D721Med (cell line): ENCODE measurements around the gene DAB2IP.

Source experiments
- DNase-seq: peaks from one replicate; pipeline ENCODE4 v3.0.0; 2011; ENCODE audit warnings: low spot score; ENCODE audit not compliant: insufficient read length
- FAIRE-seq: peaks from 2 replicates; lab custom pipeline; 2011; peaks lifted over from hg19 to GRCh38; lab: Jason Lieb, UNC
- CTCF ChIP-seq: IDR thresholded peaks from 2 replicates; pipeline ENCODE4 v1.5.1; 2012; ENCODE audit warnings: mild to moderate bottlenecking, control low read depth; ENCODE audit not compliant: insufficient read depth; ENCODE audit errors: missing control alignments

Gene DAB2IP

GRCh38 chr9:121701736-121702261 is 50.4 kb downstream of the DAB2IP start:
- TF ChIP-seq CTCF, result no peak
- DNase-seq (no peak), FAIRE-seq (no peak)

DNA sequence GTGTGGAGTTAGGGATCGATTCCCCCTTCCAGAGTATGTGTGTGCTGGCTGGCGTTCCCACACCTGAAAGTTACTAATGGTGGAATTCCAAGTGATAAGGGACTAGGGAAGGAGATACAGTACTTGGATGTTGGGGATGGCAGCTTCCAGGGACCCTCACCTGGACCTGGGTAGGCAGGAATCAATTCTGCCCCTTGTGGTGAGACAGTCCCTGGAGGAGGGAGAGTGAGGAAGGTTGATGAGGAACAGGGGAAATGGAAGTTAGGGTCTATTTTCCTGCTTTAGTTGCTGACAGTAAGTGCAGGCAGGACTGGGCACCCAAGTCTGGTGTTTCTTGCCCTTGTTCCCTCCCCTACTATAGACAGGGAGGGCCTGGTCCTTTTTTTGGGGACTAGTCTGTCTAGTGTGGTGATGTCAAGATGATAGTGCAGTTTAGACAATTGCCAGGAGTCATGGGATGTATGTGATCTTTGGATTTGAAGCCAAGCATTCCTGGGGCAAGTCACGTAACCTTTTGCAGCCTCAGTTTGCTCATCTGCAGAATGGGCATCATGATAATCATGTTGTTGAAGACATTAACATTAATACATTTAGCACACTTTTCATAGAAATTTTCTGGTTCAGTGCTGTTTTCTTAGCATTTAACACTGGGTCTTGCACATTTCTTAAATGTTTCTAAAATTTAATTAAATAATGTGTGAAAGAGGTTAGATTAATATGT is 51.7 kb downstream of the DAB2IP start:
- no peak for TF ChIP-seq CTCF
- no peak for FAIRE-seq

DNA sequence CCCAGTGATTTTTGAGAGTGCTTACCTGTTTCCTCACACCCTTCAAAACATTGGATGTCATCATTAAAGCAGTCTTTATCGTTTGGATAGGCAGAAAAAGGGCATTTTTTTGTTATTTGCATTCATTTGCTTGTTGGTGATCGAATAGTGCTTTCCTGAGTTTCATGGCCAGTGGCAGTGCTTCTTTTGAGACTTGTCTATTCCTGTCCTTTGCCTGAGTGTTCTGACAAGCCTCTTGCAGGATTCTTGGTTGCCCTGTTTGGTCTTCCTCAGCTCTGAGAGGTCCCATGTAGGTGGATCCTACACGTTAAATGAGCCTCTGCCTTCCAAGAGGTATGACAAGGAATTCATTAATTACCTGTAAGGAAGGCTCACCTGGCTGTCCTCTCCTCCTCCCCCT is 52.8 kb downstream of the DAB2IP start:
- no peak for TF ChIP-seq CTCF
- DNase-seq (no peak), FAIRE-seq (no peak)

More for the DNA sequence above, 51.7 kb downstream of the DAB2IP start:
- no peak for DNase-seq

GRCh38 chr9:121706149-121706750 is 54.8 kb downstream of the DAB2IP start:
- DNase-seq (no peak), FAIRE-seq (no peak)
- no peak for TF ChIP-seq CTCF

GRCh38 chr9:121707477-121708424 is 56.3 kb downstream of the DAB2IP start:
- no peak for TF ChIP-seq CTCF
- DNase-seq (no peak), FAIRE-seq (no peak)

- no peak for DNase-seq
- TF ChIP-seq CTCF, result no peak
- no peak for FAIRE-seq
These were observed 57.5 kb downstream of the DAB2IP start for GRCh38 chr9:121708768-121709488.
